Fibroblast of villous mesenchyme (primary cell): ENCODE results near the gene SLC6A14. TPM values are rescaled to one million over a fixed set of nuclear protein-coding genes. Genes with fewer than 3 reads are reported as not detected.

Experiments used
- DNase-seq: peaks from one replicate; pipeline ENCODE4 v3.0.0-alpha.2; 2010; ENCODE audit warnings: low read depth
- H3K4me3 ChIP-seq: 2 replicates; pipeline ENCODE4 v1.5.1; 2011; ENCODE audit warnings: low read depth, mild to moderate bottlenecking, low read length
- small RNA-seq: library from RNA; depleted of rRNA; stranded (forward); fragments of <200 nt; gene quantifications from one replicate; pipeline ENCODE3, GENCODE V24; 2012
- total RNA-seq: library from RNA; depleted of rRNA; stranded (reverse); fragments of >200 nt; gene quantifications from 2 replicates; pipeline ENCODE4 v1.2.3, GENCODE V29; 2012
- TF ChIP-seq, protein P1 (sequence below): IDR thresholded peaks from 2 replicates; pipeline ENCODE4 v1.5.1; 2012; ENCODE audit warnings: low read depth, mild to moderate bottlenecking, low read length; ENCODE audit not compliant: insufficient read depth

Gene SLC6A14
- total RNA-seq, 1 donor = not detected

GRCh38 chrX:116499780-116500179 is 63.4 kb downstream of the SLC6A14 start:
- no peak overlapping the region for H3K4me3 ChIP-seq
- TF ChIP-seq, protein P1, sequence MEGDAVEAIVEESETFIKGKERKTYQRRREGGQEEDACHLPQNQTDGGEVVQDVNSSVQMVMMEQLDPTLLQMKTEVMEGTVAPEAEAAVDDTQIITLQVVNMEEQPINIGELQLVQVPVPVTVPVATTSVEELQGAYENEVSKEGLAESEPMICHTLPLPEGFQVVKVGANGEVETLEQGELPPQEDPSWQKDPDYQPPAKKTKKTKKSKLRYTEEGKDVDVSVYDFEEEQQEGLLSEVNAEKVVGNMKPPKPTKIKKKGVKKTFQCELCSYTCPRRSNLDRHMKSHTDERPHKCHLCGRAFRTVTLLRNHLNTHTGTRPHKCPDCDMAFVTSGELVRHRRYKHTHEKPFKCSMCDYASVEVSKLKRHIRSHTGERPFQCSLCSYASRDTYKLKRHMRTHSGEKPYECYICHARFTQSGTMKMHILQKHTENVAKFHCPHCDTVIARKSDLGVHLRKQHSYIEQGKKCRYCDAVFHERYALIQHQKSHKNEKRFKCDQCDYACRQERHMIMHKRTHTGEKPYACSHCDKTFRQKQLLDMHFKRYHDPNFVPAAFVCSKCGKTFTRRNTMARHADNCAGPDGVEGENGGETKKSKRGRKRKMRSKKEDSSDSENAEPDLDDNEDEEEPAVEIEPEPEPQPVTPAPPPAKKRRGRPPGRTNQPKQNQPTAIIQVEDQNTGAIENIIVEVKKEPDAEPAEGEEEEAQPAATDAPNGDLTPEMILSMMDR = no peak
- peak; percentile 0 for DNase-seq

Small RNA genes lying within 50 kb of the gene (small RNA-seq; reads per million reads assigned to genes)
- gene RNU6-154P = 0.56 reads per million

Other genes with a start within 250 kb of the SLC6A14 start
- not detected in 2 replicates for gene CT83, start 26.4 kb downstream of the SLC6A14 start, total RNA-seq